NCI-H2029 (cell line): ENCODE measurements around the gene PRELID1.
A peak's percentile ranks its signal among the peaks of the same experiment; 100 is the strongest.
"Not testable (repeated sequence)": the region's sequence is repeated elsewhere in the genome, so short reads cannot be mapped to it uniquely, and the experiment has no call there.

Experiments
- DNase-seq: peaks from one replicate; lab custom pipeline; 2025; lab: John Stamatoyannopoulos, UW

PRELID1 gene, protein sequence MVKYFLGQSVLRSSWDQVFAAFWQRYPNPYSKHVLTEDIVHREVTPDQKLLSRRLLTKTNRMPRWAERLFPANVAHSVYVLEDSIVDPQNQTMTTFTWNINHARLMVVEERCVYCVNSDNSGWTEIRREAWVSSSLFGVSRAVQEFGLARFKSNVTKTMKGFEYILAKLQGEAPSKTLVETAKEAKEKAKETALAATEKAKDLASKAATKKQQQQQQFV

GRCh38 chr5:177303121-177303924, at the start of gene PRELID1, which contains the start of gene RAB24:
PRELID1 (plus strand) TSS chr5:177303799; CDS start chr5:177303986, 187 bp downstream.
RAB24 (minus strand) TSS chr5:177303719; CDS start chr5:177303288, 431 bp downstream.
- DNase-seq: peak; percentile 79

GRCh38 chr5:177256296-177256695, 47.3 kb upstream of the PRELID1 start:
- peak; percentile 14 for DNase-seq

GRCh38 chr5:177258711-177259110, 44.9 kb upstream of the PRELID1 start:
- not testable (repeated sequence) for DNase-seq

DNA sequence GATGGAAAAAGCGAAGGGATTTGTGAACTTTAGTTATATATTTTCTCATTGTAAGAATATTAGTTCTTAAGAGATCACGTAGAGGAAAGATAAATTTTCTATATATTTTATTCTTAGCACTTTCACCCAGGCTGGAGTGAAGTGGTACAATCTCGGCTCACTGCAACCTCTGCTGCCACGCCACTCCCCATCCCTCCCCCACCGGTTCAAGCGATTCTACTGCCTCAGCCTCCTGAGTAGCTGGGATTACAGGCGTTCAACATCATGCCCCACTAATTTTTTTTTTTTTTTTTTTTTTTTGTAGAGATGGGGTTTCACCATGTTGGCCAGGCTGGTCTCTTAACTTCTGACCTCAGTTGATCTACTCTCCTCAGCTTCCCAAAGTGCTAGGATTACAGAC, 42.6 kb upstream of the PRELID1 start:
- no peak for DNase-seq

DNA sequence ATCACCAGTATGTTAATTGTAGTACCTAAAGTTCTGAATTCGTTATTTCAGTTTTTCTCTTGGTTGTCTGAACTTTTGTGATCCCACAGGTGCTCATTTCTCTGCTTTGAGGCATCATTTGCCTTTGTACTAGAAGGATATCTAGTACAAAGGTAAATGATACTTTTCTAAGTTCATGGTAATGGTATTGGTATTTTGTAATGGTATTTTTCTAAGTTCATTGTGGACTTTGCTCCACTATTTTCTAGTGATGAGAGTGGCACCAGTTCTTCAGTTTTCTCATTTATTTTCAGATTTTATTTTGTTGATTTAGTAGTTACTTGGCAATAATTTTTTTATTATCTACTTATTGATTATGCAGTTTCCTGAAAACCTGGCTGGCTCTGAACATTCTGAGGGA, 42.1 kb upstream of the PRELID1 start:
- no peak for DNase-seq

DNA sequence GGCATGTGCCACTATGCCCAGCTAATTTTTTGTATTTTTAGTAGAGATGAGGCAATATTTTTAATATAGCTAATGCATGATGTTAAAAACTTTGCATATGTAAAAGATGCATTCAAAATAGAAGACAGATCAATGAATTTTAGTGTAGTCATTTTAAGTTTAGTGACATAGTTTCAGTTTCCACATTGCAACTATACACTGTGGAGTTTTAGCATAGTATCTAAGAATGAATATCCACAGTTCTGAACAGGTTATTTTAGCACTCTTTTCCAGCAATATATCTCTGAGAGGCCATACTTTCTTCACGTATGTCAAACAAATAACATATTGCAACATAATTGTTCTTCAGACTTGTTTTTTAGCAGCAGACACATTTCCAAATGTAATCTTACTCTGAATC, 39.4 kb upstream of the PRELID1 start:
- no peak for DNase-seq

- DNase-seq: no peak
Observed at GRCh38 chr5:177265395-177265794, 38.2 kb upstream of the PRELID1 start.

DNA sequence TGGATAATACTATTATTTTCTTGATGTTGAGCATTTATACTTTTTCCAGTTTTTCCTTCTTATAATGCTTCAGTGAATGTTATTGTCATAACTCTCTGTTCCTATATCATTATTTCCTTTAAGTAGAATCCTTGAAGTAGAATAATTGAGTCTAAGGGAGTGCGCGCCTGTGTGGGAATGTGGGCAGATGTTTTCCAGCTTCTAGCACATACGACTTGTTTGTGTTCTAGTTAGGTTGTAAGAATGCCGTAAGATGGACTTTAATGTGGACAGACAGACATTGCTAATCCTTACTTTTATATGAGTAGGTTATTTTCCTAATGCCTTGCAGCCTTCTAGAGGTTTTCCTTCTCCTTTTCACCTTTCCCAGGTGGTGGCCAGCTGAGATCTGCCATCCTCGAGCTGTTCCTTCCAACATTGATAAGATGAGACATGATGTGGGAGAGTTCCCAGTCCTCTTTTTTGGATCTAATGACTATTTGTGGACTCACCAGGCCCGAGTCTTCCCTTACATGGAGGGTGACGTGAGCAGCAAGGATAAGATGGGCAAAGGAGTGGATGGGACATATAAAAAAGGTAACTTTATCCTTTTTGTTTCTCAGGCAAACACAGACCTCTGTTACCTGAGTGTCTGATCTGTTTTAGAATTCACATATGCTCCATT, 34.2 kb upstream of the PRELID1 start:
- no peak for DNase-seq

- DNase-seq: no peak
Observed at GRCh38 chr5:177269976-177270375, 33.6 kb upstream of the PRELID1 start.

DNA sequence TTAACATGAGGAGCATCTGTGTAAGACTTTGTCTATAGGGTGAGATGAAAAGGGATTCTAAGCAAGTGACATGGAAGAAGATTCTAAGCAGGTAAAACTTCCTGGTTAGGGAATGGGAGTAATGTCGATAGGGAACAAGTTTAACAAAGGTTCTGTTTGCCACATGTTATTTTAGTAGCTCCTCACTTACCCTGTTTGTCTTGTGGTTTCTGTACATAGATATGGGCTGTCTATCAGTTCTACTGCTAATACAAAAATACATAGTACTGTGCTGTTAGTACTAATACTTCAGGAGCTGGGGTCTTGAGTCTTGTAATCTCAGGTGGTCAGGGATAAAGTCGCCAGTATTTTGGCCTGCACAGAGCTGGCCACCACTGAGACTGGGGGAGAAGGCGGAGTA, 32.9 kb upstream of the PRELID1 start:
- DNase-seq: no peak

DNA sequence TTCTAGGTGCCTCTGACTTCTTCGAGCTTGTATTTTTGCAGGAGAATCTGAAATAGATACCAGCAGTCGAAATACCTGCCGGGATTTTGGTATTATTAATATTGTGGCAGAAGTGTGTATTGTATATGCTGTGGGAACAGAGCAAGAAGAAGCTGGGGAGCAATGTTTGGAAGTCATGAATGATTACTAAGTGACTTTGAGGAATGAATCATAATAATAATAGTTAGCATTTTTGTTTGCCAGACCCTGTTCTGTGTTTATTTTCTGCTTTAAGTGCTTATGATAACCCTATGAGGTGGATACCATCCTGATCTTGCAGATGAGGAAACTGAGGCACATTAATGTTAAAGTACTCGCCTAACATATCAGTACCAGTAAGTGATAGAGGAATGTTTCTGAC, 32.5 kb upstream of the PRELID1 start:
- DNase-seq: no peak

- DNase-seq: no peak
Observed at GRCh38 chr5:177275883-177276282, 27.7 kb upstream of the PRELID1 start.

DNA sequence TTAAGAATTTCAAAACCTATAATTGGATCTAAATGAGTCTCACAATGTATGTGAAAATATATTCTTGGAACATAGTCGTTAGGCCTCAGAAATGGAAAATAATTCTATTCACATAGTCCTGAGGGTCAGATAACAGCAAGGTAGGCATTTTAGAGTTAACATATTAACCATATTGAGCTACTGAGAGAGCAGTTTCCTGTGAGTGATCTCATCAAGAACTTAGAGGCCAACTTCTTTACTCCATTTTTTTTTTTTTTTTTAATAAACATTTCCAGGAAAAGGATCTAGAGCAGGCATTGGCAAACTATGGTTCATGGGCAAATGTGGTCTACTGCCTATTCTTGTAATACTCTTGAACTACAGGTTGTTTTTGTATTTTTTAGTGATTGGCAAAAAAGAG, 26.7 kb upstream of the PRELID1 start:
- DNase-seq: no peak

- no peak for DNase-seq
Observed at GRCh38 chr5:177288191-177288590, 15.4 kb upstream of the PRELID1 start.

DNA sequence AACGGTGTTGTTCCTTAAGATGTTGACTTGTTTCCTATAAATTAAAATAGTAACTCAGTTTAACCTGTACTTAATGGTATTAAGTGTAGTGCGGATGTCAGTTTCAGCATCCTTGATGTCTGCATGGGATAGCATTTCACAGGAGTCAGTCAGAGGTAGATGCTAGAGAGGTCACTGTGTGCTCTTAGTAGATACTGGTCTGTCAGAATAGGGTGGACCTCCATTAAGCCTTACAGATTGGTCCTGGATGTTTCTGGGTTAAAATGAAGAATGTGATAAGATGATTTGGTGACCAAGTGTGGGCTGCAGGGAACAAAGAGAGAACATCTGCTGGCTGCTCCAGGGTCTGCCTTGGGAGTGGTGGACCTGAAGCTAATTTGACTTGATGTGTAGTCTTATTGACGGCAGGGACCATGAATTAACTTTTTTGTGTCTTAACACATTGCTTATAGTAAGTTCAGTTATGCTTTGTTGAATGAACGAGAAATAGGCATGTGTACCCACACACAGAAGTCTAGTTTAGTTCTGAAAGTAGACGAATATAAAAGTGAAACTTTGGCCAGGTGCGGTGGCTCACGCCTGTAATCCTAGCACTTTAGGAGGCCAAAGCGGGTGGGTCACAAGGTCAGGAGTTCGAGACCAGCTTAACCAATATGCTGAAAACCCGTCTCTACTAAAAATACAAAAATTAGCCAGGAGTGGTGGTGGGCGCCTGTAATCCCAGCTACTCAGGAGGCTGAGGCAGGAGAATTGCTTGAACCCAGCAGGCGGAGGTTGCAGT, 12.6 kb upstream of the PRELID1 start:
- no peak for DNase-seq

GRCh38 chr5:177291735-177292134, 11.9 kb upstream of the PRELID1 start:
- DNase-seq: no peak

DNA sequence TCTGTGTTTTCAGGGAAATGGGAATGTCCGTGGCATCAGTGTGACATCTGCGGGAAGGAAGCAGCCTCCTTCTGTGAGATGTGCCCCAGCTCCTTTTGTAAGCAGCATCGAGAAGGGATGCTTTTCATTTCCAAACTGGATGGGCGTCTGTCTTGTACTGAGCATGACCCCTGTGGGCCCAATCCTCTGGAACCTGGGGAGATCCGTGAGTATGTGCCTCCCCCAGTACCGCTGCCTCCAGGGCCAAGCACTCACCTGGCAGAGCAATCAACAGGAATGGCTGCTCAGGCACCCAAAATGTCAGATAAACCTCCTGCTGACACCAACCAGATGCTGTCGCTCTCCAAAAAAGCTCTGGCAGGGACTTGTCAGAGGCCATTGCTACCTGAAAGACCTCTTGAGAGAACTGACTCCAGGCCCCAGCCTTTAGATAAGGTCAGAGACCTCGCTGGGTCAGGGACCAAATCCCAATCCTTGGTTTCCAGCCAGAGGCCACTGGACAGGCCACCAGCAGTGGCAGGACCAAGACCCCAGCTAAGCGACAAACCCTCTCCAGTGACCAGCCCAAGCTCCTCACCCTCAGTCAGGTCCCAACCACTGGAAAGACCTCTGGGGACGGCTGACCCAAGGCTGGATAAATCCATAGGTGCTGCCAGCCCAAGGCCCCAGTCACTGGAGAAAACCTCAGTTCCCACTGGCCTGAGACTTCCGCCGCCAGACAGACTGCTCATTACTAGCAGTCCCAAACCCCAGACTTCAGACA, 9.6 kb upstream of the PRELID1 start:
- no peak for DNase-seq

DNA sequence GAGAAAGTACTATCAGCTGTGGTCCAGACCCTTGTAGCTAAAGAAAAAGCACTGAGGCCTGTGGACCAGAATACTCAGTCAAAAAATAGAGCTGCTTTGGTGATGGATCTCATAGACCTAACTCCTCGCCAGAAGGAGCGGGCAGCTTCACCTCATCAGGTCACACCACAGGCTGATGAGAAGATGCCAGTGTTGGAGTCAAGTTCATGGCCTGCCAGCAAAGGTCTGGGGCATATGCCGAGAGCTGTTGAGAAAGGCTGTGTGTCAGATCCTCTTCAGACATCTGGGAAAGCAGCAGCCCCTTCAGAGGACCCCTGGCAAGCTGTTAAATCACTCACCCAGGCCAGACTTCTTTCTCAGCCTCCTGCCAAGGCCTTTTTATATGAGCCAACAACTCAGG, 9.0 kb upstream of the PRELID1 start:
- DNase-seq: no peak

GRCh38 chr5:177295924-177296323, 7.7 kb upstream of the PRELID1 start:
- no peak for DNase-seq

DNA sequence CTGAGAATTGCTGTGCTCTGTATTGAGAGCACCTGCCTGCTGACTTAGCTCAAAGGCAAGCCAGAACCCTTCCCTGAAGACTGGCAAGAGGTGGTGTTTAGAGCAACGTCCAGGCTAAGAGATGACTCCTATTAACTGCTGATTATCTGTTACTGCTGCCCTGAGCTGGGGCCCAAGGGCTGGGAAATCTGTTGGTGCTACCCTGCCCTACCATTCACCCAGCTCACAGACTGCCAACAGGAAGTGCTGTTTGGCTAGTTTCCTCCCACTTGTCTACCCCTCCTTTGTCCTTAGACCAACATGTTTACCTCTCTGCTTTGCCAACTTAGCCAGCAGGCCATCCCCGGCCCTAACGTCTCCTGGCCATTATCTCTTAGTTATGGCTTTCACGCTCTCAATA, 7.0 kb upstream of the PRELID1 start:
- DNase-seq: peak; percentile 82

DNA sequence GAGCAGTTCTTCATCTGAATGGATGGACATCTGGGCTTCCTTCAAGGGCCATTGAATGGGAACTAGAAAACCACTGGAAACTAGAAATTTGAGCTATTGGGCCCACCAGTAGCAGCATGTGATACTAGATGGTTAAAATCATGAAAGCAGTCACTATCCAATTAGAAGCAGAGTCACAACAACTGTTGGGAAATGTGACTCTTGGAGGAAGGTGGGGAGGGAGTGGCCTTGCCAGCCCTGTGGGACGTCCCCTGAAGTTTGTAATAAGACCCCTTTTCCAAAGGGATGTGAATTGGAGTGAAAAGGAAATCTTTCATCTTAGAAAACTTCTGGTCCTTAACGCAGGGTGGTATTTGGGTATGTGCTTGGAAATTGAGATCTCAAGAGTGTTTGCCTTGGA, 5.7 kb upstream of the PRELID1 start:
- no peak for DNase-seq
